HG03060 (cell line): ENCODE measurements around the gene RALGPS1.

ENCODE experiments used
- ATAC-seq: cut with Tn5 transposase; IDR thresholded peaks from one replicate; pipeline ENCODE4 v1.9.1; 2021; ENCODE audit warnings: low read depth, moderate number of reproducible peaks; ENCODE audit not compliant: unreplicated experiment

The RALGPS1 gene

GRCh38 chr9:126914458-126915280, at the start of gene RALGPS1:
Gene RALGPS1, plus strand, starts transcription at chr9:126914782. Its CDS starts 47,508 bp downstream, at chr9:126962290.
- ATAC-seq: peak; percentile 90

GRCh38 chr9:126869368-126869767, 45.2 kb upstream of the RALGPS1 start:
- no peak for ATAC-seq

GRCh38 chr9:126872516-126872915, 42.1 kb upstream of the RALGPS1 start:
- ATAC-seq: no peak

- ATAC-seq: no peak
Observed at GRCh38 chr9:126874546-126875314, 39.9 kb upstream of the RALGPS1 start.

- ATAC-seq: no peak
Observed at GRCh38 chr9:126875756-126876510, 38.6 kb upstream of the RALGPS1 start.

- no peak for ATAC-seq
Observed at GRCh38 chr9:126876531-126876930, 38.1 kb upstream of the RALGPS1 start.

GRCh38 chr9:126877418-126877817, 37.2 kb upstream of the RALGPS1 start:
- ATAC-seq: no peak

- no peak for ATAC-seq
Observed at GRCh38 chr9:126879288-126879687, 35.3 kb upstream of the RALGPS1 start.

GRCh38 chr9:126880226-126880946, 34.2 kb upstream of the RALGPS1 start:
- no peak for ATAC-seq

- no peak for ATAC-seq
Observed at GRCh38 chr9:126880947-126881332, 33.6 kb upstream of the RALGPS1 start.

- no peak for ATAC-seq
Observed at GRCh38 chr9:126882746-126883145, 31.8 kb upstream of the RALGPS1 start.

GRCh38 chr9:126883636-126884035, 30.9 kb upstream of the RALGPS1 start:
- ATAC-seq: no peak

- ATAC-seq: no peak
Observed at GRCh38 chr9:126885131-126885641, 29.4 kb upstream of the RALGPS1 start.

- no peak for ATAC-seq
Observed at GRCh38 chr9:126886034-126886822, 28.4 kb upstream of the RALGPS1 start.

- ATAC-seq: no peak
Observed at GRCh38 chr9:126886897-126887296, 27.7 kb upstream of the RALGPS1 start.

GRCh38 chr9:126891676-126892075, 22.9 kb upstream of the RALGPS1 start:
- ATAC-seq: no peak

GRCh38 chr9:126893079-126893478, 21.5 kb upstream of the RALGPS1 start:
- ATAC-seq: no peak

GRCh38 chr9:126894052-126894603, 20.5 kb upstream of the RALGPS1 start:
- no peak for ATAC-seq

GRCh38 chr9:126902210-126902609, 12.4 kb upstream of the RALGPS1 start:
- no peak for ATAC-seq
